K562 (cell line): ENCODE measurements around the gene OXSM. TPM values are rescaled to one million over a fixed set of nuclear protein-coding genes. Genes with fewer than 3 reads are reported as not detected.

Source experiments
- ATAC-seq: fragments of 200-7000 bp; cut with Tn5 transposase; 3 replicates; pipeline ENCODE4 v1.9.1; 2020; ENCODE audit warnings: moderate library complexity
- BruUV-seq: library from RNA; stranded (reverse); fragments of 400-500 nt; replicated peaks from 2 replicates; lab custom pipeline; 2021; lab: Mats Ljungman, UMichigan
- CTCF ChIA-PET: fragments of 300-600 bp; formaldehyde crosslinking; extraction: SDS; loops from one replicate; lab custom pipeline; 2021; ENCODE audit warnings: low intra/inter-chr PET ratio; lab: Yijun Ruan, JAX
- POLR2A ChIA-PET: fragments of 300-600, 350-650 bp; sonication (Branson Sonifier 250); formaldehyde crosslinking; extraction: SDS; loops from one replicate; lab custom pipeline; 2021; ENCODE audit warnings: antibody characterized with exemption, inconsistent platforms; lab: Yijun Ruan, JAX
- DNase-seq, 4 experiments: peaks; one replicate each; pipeline versions ENCODE4 v3.0.0 to v3.0.0-alpha.2; 2011 to 2018; ENCODE audit warnings: low spot score in 3 of 4, mixed read lengths in 3 of 4; ENCODE audit errors: extremely low read depth in 1 of 4
- FAIRE-seq: peaks from 2 replicates; lab custom pipeline; 2011; peaks lifted over from hg19 to GRCh38; lab: Jason Lieb, UNC
- H2AFZ ChIP-seq: 2 replicates; pipeline ENCODE4 v1.6.0; 2011; ENCODE audit warnings: low read depth, low read length, control low read depth, inconsistent platforms
- H3K27ac ChIP-seq: fragments of 200-600 bp; 3 replicates; pipeline ENCODE4 v1.8.0; 2011; ENCODE audit warnings: low read depth, mild to moderate bottlenecking, control low read depth, inconsistent platforms, low read length, moderate library complexity, mixed read lengths; ENCODE audit errors: extremely low read depth
- H3K27me3 ChIP-seq, 2 experiments: fragments of 300-600 bp in 1 of 2; 2 replicates in 1 of 2; 3 replicates in 1 of 2; pipeline versions ENCODE4 v1.6.0 to v1.8.0; 2011; ENCODE audit warnings: inconsistent platforms in 2 of 2, low read length in 2 of 2, mild to moderate bottlenecking in 1 of 2, mixed read lengths in 1 of 2, moderate library complexity in 1 of 2; ENCODE audit not compliant: control insufficient read depth in 2 of 2, insufficient read depth in 2 of 2
- H3K36me3 ChIP-seq: fragments of 300-600 bp; 3 replicates; pipeline ENCODE4 v1.8.0; 2011; ENCODE audit warnings: mild to moderate bottlenecking, low read length, inconsistent platforms; ENCODE audit not compliant: control insufficient read depth, insufficient read depth
- H3K4me1 ChIP-seq, 2 experiments: fragments of 200-600 bp in 1 of 2; replicated peaks in 1 of 2; 2 replicates in 1 of 2; 3 replicates in 1 of 2; pipeline versions ENCODE4 v1.5.1 to v1.8.0; 2011; ENCODE audit warnings: inconsistent platforms in 2 of 2, low read length in 2 of 2, mild to moderate bottlenecking in 1 of 2, mixed read lengths in 1 of 2, moderate library complexity in 1 of 2; ENCODE audit not compliant: control insufficient read depth in 2 of 2, insufficient read depth in 2 of 2
- H3K4me2 ChIP-seq: 2 replicates; pipeline ENCODE4 v1.6.1; 2011; ENCODE audit warnings: low read length, control low read depth, inconsistent platforms, mixed read lengths; ENCODE audit not compliant: insufficient read depth
- H3K4me3 ChIP-seq: fragments of 200-600 bp; sonication (generic), shearing (Covaris generic); 2 replicates; pipeline ENCODE4 v1.5.1; 2016; ENCODE audit warnings: control low read depth, inconsistent platforms
- H3K79me2 ChIP-seq: fragments of 200-600 bp; 3 replicates; pipeline ENCODE4 v1.8.0; 2011; ENCODE audit warnings: low read length, inconsistent platforms; ENCODE audit not compliant: control insufficient read depth, insufficient read depth
- H3K9ac ChIP-seq, 2 experiments: 2 replicates each; pipeline versions ENCODE4 v1.6.0 to v1.6.1; 2011; ENCODE audit warnings: low read depth in 2 of 2, low read length in 2 of 2, control low read depth in 1 of 2, inconsistent platforms in 1 of 2, mild to moderate bottlenecking in 1 of 2, mixed read lengths in 1 of 2; ENCODE audit not compliant: insufficient read depth in 1 of 2
- H3K9me1 ChIP-seq: one replicate; pipeline ENCODE4 v1.6.0; 2011; ENCODE audit warnings: inconsistent platforms, mild to moderate bottlenecking, low read length, moderate library complexity; ENCODE audit not compliant: control insufficient read depth, insufficient read depth
- H3K9me3 ChIP-seq: replicated peaks from 2 replicates; pipeline ENCODE4 v1.5.1; 2011; ENCODE audit warnings: low read depth, low read length, inconsistent platforms; ENCODE audit not compliant: control insufficient read depth, insufficient read depth
- H4K20me1 ChIP-seq: replicated peaks from 2 replicates; pipeline ENCODE4 v1.6.1; 2011; ENCODE audit warnings: low read length, inconsistent platforms, mixed read lengths; ENCODE audit not compliant: control insufficient read depth, insufficient read depth
- CBX8 ChIP-seq: fragments of 200-600 bp; sonication (generic); IDR thresholded peaks from 2 replicates; pipeline ENCODE4 v1.6.1; 2012; ENCODE audit warnings: borderline replicate concordance, mixed run types, low read depth, mild to moderate bottlenecking, moderate library complexity, mixed read lengths, low read length, control low read depth, inconsistent platforms; ENCODE audit not compliant: poor library complexity, severe bottlenecking; ENCODE audit errors: extremely low read depth
- POLR2A ChIP-seq: fragments of 450-650 bp; conservative IDR thresholded peaks from 2 replicates; pipeline ENCODE4 v1.6.1; 2016
- STAG1 ChIP-seq: sonication (generic); formaldehyde crosslinking; IDR thresholded peaks from 2 replicates; pipeline ENCODE4 v1.5.0; 2020; ENCODE audit warnings: missing genetic modification reagents, borderline replicate concordance
- TOE1 ChIP-seq, 2 experiments: fragments of 450-650 bp in 1 of 2; sonication (generic) in 1 of 2; formaldehyde crosslinking in 1 of 2; IDR thresholded peaks; 2 replicates each; pipeline versions ENCODE4 v1.7.1 to v1.8.0; 2016 to 2022; ENCODE audit warnings: borderline replicate concordance in 2 of 2, mild to moderate bottlenecking in 2 of 2, antibody characterized with exemption in 1 of 2, inconsistent platforms in 1 of 2, low read depth in 1 of 2, missing genetic modification reagents in 1 of 2, moderate library complexity in 1 of 2
- ZNF121 ChIP-seq: sonication (generic); formaldehyde crosslinking; conservative IDR thresholded peaks from 2 replicates; pipeline ENCODE4 v1.8.0; 2022; ENCODE audit warnings: missing genetic modification reagents
- ZNF212 ChIP-seq: fragments of 450-650 bp; formaldehyde crosslinking; IDR thresholded peaks from 2 replicates; pipeline ENCODE4 v1.4.0; 2020; ENCODE audit warnings: mild to moderate bottlenecking
- ZNF23 ChIP-seq: fragments of 250-450 bp; sonication (Bioruptor Pico); IDR thresholded peaks from 2 replicates; pipeline ENCODE4 v1.4.0; 2020; ENCODE audit warnings: mild to moderate bottlenecking
- ZNF316 ChIP-seq: fragments of 450-650 bp; IDR thresholded peaks from 2 replicates; pipeline ENCODE4 v1.6.1; 2016
- WGBS: fragments of 100-300 bp; shearing (Covaris generic); methylation state at CpG from one replicate; pipeline ENCODE4 v1.1.6; 2016; ENCODE audit warnings: low coverage, mixed read lengths; ENCODE audit not compliant: insufficient coverage; ENCODE audit errors: missing lambda C conversion rate; 5-methylcytosine and 5-hydroxymethylcytosine counted together
- in situ Hi-C: fragments of 300-500 bp; cut with MboI; formaldehyde crosslinking; loops from 4 replicates; pipeline ENCODE4 v1.15.0; 2018; ENCODE audit warnings: inconsistent platforms, mixed read lengths
- intact Hi-C: fragments of 100-400 bp; cut with micrococcal nuclease; formaldehyde crosslinking; loops from 2 replicates; pipeline ENCODE4 v1.14.2; 2022
- polyA plus RNA-seq, 8 experiments: library from polyadenylated mRNA; depleted of rRNA in 4 of 8; stranded (reverse) in 5 of 8; unstranded in 3 of 8; fragments of >200 nt; fragmentation: Nextera tagmentation in 2 of 8; fragmentation: Illumina TruSeq in 1 of 8; extraction: Ambion mirVana in 2 of 8; extraction: Trizol in 1 of 8; gene quantifications; 2 replicates each; pipeline versions ENCODE4 v1.2.1 to v1.2.3, GENCODE V29; 2011 to 2014; ENCODE audit warnings: inconsistent platforms in 1 of 8, missing spikeins in 1 of 8
- total RNA-seq, 7 experiments: library from RNA; depleted of rRNA in 6 of 7; stranded (reverse); fragments of >200 nt in 6 of 7; fragmentation: Illumina TruSeq in 2 of 7; extraction: Trizol in 2 of 7; gene quantifications; 2 replicates each; pipeline versions ENCODE4 v1.2.1 to v1.2.3, GENCODE V29; 2011 to 2021; ENCODE audit warnings: low replicate concordance in 1 of 7
- TF ChIP-seq, protein P1 (sequence below), 2 experiments: fragments of 450-650 bp; conservative IDR thresholded peaks; 2 replicates each; pipeline ENCODE4 v1.6.1; 2017; ENCODE audit warnings: mild to moderate bottlenecking in 2 of 2, moderate library complexity in 2 of 2
- TF ChIP-seq, protein P2 (sequence below), 2 experiments: IDR thresholded peaks; 2 replicates each; pipeline ENCODE4 v1.6.1; 2012; ENCODE audit warnings: improper control_type of control experiment in 2 of 2, low read depth in 2 of 2, low read length in 2 of 2, borderline replicate concordance in 1 of 2
- TF ChIP-seq, protein P3 (sequence below), 2 experiments: fragments of 450-650 bp; IDR thresholded peaks; 2 replicates each; pipeline ENCODE4 v1.6.1; 2016
- TF ChIP-seq, protein P4 (sequence below): fragments of 450-650 bp; conservative IDR thresholded peaks from 2 replicates; pipeline ENCODE4 v1.6.1; 2016; ENCODE audit warnings: missing genetic modification characterization, low read depth, mild to moderate bottlenecking, control low read depth, missing compliant biosample characterization

Gene OXSM
- total and polyA plus RNA-seq, 9 of the 15 experiments (the other 6 are each of a cell fraction or from before 2014, with no cell fraction given): 24.0 to 107 (median 34.0) TPM

DNA sequence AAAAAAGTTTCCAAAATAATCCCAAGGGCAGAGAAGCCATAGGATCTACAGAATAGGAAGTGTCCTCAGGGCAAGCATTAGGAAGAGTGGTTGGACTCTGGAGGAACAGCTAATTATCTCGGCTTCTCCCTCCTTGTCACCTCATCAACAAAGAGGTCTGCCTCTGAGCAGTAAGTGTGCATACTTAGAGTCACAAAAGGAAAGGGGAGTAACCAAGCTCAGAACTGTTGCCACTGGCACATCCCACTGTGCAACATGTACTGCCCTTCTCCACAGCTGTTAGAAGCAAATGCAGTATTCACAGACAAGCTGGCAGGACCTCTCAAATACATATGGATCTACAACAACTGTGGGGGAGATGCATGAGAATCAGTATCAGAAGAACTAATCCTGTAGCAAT is 38.2 kb upstream of the OXSM start:
- in situ Hi-C loops (no loop called here), intact Hi-C loops (no loop called here)
- no peaks in the 10 kb centered on the region for H3K4me1 ChIP-seq
- H3K9me3 ChIP-seq: no peaks in the 10 kb centered on the region
- no peak overlapping the region for H3K4me2 ChIP-seq
- FAIRE-seq (no peak), ATAC-seq (no peak), DNase-seq (no peak)
- no peaks in the 10 kb centered on the region for H4K20me1 ChIP-seq
- no peak overlapping the region for H3K4me3 ChIP-seq
- no TSS peak for BruUV-seq
- 85% methylated on average over 1 of the region's 1 CpG for whole genome bisulfite sequencing
- H3K27ac ChIP-seq: no peak overlapping the region
- H3K9ac ChIP-seq: no peak overlapping the region
- CTCF ChIA-PET: no interaction called here
- H3K9me1 ChIP-seq: no peaks in the 10 kb centered on the region
- H3K36me3 ChIP-seq: peaks cover 83% of the 10 kb centered on the region
- H2AFZ ChIP-seq: no peak overlapping the region
- POLR2A ChIA-PET: interaction anchor here (1.7 kb wide), 1 partner anchor 11 kb away, joined by 6 read pairs; no protein-coding TSS in a partner anchor
- no peaks in the 10 kb centered on the region for H3K27me3 ChIP-seq
- H3K79me2 ChIP-seq: peaks cover 8% of the 10 kb centered on the region; the same call in 2 of the 3 replicates
- TF ChIP-seq CBX8 (no peak), ZNF212 (CRISPR knock-in tag) (no peak), POLR2A (no peak), STAG1 (CRISPR knock-in tag) (no peak), ZNF316 (no peak), ZNF121 (CRISPR knock-in tag) (no peak), ZNF23 (CRISPR knock-in tag) (no peak), TOE1 (IDR thresholded peaks at IDR 0.05; ENCODE audit: borderline replicate concordance) (no peak), TOE1 (CRISPR knock-in tag; IDR thresholded peaks at IDR 0.05; ENCODE audit: borderline replicate concordance, low read depth) (no peak)
- TF ChIP-seq, protein P1, sequence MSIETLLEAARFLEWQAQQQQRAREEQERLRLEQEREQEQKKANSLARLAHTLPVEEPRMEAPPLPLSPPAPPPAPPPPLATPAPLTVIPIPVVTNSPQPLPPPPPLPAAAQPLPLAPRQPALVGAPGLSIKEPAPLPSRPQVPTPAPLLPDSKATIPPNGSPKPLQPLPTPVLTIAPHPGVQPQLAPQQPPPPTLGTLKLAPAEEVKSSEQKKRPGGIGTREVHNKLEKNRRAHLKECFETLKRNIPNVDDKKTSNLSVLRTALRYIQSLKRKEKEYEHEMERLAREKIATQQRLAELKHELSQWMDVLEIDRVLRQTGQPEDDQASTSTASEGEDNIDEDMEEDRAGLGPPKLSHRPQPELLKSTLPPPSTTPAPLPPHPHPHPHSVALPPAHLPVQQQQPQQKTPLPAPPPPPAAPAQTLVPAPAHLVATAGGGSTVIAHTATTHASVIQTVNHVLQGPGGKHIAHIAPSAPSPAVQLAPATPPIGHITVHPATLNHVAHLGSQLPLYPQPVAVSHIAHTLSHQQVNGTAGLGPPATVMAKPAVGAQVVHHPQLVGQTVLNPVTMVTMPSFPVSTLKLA (conservative IDR thresholded peaks at IDR 0.05): no peak
- TF ChIP-seq, protein P2, sequence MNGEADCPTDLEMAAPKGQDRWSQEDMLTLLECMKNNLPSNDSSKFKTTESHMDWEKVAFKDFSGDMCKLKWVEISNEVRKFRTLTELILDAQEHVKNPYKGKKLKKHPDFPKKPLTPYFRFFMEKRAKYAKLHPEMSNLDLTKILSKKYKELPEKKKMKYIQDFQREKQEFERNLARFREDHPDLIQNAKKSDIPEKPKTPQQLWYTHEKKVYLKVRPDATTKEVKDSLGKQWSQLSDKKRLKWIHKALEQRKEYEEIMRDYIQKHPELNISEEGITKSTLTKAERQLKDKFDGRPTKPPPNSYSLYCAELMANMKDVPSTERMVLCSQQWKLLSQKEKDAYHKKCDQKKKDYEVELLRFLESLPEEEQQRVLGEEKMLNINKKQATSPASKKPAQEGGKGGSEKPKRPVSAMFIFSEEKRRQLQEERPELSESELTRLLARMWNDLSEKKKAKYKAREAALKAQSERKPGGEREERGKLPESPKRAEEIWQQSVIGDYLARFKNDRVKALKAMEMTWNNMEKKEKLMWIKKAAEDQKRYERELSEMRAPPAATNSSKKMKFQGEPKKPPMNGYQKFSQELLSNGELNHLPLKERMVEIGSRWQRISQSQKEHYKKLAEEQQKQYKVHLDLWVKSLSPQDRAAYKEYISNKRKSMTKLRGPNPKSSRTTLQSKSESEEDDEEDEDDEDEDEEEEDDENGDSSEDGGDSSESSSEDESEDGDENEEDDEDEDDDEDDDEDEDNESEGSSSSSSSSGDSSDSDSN (IDR thresholded peaks at IDR 0.05; ENCODE audit: borderline replicate concordance in 1 of 2, low read depth in 2 of 2, low read length in 2 of 2): no peak
- TF ChIP-seq, protein P3, sequence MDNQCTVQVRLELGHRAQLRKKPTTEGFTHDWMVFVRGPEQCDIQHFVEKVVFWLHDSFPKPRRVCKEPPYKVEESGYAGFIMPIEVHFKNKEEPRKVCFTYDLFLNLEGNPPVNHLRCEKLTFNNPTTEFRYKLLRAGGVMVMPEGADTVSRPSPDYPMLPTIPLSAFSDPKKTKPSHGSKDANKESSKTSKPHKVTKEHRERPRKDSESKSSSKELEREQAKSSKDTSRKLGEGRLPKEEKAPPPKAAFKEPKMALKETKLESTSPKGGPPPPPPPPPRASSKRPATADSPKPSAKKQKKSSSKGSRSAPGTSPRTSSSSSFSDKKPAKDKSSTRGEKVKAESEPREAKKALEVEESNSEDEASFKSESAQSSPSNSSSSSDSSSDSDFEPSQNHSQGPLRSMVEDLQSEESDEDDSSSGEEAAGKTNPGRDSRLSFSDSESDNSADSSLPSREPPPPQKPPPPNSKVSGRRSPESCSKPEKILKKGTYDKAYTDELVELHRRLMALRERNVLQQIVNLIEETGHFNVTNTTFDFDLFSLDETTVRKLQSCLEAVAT (IDR thresholded peaks at IDR 0.05): no peak
- TF ChIP-seq, protein P4, sequence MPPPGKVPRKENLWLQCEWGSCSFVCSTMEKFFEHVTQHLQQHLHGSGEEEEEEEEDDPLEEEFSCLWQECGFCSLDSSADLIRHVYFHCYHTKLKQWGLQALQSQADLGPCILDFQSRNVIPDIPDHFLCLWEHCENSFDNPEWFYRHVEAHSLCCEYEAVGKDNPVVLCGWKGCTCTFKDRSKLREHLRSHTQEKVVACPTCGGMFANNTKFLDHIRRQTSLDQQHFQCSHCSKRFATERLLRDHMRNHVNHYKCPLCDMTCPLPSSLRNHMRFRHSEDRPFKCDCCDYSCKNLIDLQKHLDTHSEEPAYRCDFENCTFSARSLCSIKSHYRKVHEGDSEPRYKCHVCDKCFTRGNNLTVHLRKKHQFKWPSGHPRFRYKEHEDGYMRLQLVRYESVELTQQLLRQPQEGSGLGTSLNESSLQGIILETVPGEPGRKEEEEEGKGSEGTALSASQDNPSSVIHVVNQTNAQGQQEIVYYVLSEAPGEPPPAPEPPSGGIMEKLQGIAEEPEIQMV (tag): no peak
